Lower lobe of right lung (tissue), 2 donors: Measurements from ENCODE around the gene RPL7A. TPM values are rescaled to one million over a fixed set of nuclear protein-coding genes. Genes with fewer than 3 reads are reported as not detected.
A peak's percentile ranks its signal among the peaks of the same experiment; 100 is the strongest.

Source experiments
- ATAC-seq, 2 donors: fragments of 200-7000 bp; cut with Tn5 transposase; one replicate each; pipeline ENCODE4 v1.9.1; 2020 to 2022; ENCODE audit warnings: mild to moderate bottlenecking in 2 of 2, moderate library complexity in 2 of 2
- DNase-seq: peaks from one replicate; pipeline ENCODE4 v3.0.0-alpha.2; 2020
- H3K27ac ChIP-seq: fragments of 200-600 bp; one replicate; pipeline ENCODE4 v1.8.0; 2022
- H3K27me3 ChIP-seq: fragments of 200-600 bp; one replicate; pipeline ENCODE4 v1.8.0; 2022; ENCODE audit warnings: low read depth
- H3K36me3 ChIP-seq: fragments of 200-600 bp; one replicate; pipeline ENCODE4 v1.8.0; 2022; ENCODE audit warnings: mild to moderate bottlenecking
- H3K4me1 ChIP-seq: fragments of 200-600 bp; one replicate; pipeline ENCODE4 v1.8.0; 2022
- H3K4me3 ChIP-seq: fragments of 200-600 bp; one replicate; pipeline ENCODE4 v1.8.0; 2022; ENCODE audit warnings: mild to moderate bottlenecking
- H3K9me3 ChIP-seq: fragments of 200-600 bp; one replicate; pipeline ENCODE4 v1.8.0; 2022
- CTCF ChIP-seq: fragments of 200-600 bp; IDR thresholded peaks from one replicate; pipeline ENCODE4 v1.8.0; 2022; ENCODE audit warnings: antibody characterized with exemption, mild to moderate bottlenecking
- intact Hi-C: fragments of 100-400 bp; cut with DNase I; formaldehyde crosslinking; loops from one replicate; pipeline ENCODE4 v1.11.0; 2022
- total RNA-seq: library from RNA; stranded (reverse); fragmentation: NEBNext Ultra II Directional; extraction: Animal tissue kit (Norgen Biotek cat#: 25700); gene quantifications from one replicate; pipeline ENCODE4 v1.2.1, GENCODE V29; 2021
- donor health status: DM: no; HTN: yes; CAD: no; lungs with severe emphysema.

Gene RPL7A
- total RNA-seq, 1 donor from 2014 or later, result 1,397 TPM

GRCh38 chr9:133368249-133368881, 20.3 kb downstream of the RPL7A start:
- ATAC-seq (no peak), DNase-seq (no peak)
- Histone ChIP-seq H3K27ac (no peak overlapping the region), H3K4me1 (peaks cover 66% of the 10 kb centered on the region), H3K9me3 (no peaks in the 10 kb centered on the region), H3K27me3 (no peaks in the 10 kb centered on the region), H3K4me3 (no peak overlapping the region), H3K36me3 (peaks cover 92% of the 10 kb centered on the region)
- no peak for TF ChIP-seq CTCF
- intact Hi-C loops, result no loop called here

DNA sequence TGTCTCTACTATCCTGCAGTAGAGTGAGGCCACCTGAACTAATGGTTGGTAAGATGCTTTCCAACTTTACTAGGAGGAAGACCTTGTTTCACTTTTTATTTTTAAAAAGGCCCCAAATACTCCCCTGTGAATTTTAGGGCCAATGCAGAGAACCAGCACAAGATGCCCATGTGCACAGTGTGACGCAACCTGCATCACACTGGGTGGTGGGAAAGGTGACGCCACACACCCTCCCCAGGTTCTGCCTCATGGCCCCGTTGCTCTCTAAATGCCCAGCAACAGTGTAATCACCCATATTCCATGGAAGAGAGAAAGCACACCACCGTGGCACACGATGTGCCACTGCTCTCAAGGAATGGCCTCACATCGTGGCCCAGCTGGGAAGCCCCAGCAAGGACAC, 21.4 kb downstream of the RPL7A start:
- Histone ChIP-seq H3K9me3 (no peaks in the 10 kb centered on the region), H3K4me3 (no peak overlapping the region), H3K27me3 (no peaks in the 10 kb centered on the region), H3K27ac (peak overlapping the region; percentile 26), H3K36me3 (peaks cover 83% of the 10 kb centered on the region), H3K4me1 (peaks cover 75% of the 10 kb centered on the region)
- intact Hi-C loops, result no loop called here
- DNase-seq (no peak), ATAC-seq (no peak)
- TF ChIP-seq CTCF, result no peak

DNA sequence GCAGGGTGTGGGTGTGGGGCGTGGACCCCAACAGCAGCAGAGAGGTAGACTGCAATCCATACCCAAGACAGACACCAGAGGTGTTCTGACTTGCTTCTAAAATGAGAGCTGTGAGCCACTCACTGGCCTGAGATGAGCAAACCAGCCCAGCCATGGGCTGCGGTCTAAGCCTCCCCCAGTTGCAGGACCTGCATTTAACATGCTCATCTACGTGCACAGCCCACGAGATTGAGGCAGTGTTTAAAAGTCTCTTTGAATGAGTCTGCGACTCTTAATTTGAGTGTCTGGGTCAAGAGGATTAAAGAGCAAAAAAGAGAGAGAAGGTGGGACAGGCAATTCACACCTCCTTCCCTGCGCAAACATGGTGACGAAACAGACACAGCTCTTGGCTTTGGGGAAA, 21.9 kb downstream of the RPL7A start:
- no peaks in the 10 kb centered on the region for H3K9me3 ChIP-seq
- H3K36me3 ChIP-seq, result peaks cover 78% of the 10 kb centered on the region
- no peak overlapping the region for H3K4me3 ChIP-seq
- peaks cover 77% of the 10 kb centered on the region for H3K4me1 ChIP-seq
- no peak for TF ChIP-seq CTCF
- no peak for DNase-seq
- peak overlapping the region; percentile 26 for H3K27ac ChIP-seq
- ATAC-seq, result peak; percentile 39 to 43
- intact Hi-C loops, result no loop called here
- no peaks in the 10 kb centered on the region for H3K27me3 ChIP-seq

DNA sequence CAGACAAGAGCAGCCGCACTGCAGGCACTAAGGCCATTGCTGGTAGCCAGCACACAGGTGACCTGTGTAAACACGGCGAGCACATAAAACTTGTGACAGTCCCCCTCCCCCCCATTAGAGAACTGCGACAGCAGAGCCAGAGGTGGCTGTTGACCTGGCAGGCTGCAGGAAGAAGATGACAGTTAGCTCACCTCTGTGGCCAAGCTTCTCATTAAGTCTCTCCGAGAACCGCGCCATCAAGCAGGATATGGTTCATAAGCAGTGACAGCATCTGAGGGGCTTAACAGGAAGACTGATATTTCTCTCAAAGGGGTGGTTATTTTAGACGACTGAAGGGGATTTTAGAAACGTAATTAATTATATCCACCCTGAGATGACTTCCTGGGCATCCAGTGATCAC, 22.7 kb downstream of the RPL7A start:
- H3K4me1 ChIP-seq, result peaks cover 75% of the 10 kb centered on the region
- DNase-seq (no peak), ATAC-seq (no peak)
- peaks cover 70% of the 10 kb centered on the region for H3K36me3 ChIP-seq
- no peaks in the 10 kb centered on the region for H3K27me3 ChIP-seq
- H3K27ac ChIP-seq, result peak overlapping the region; percentile 26
- no peaks in the 10 kb centered on the region for H3K9me3 ChIP-seq
- intact Hi-C loops, result no loop called here
- peak overlapping the region; percentile 14 for H3K4me3 ChIP-seq
- TF ChIP-seq CTCF, result no peak

- intact Hi-C loops, result no loop called here
- peaks cover 64% of the 10 kb centered on the region for H3K36me3 ChIP-seq
- DNase-seq (peak; percentile 43), ATAC-seq (no peak)
- no peak for TF ChIP-seq CTCF
- no peaks in the 10 kb centered on the region for H3K9me3 ChIP-seq
- peaks cover 75% of the 10 kb centered on the region for H3K4me1 ChIP-seq
- H3K27ac ChIP-seq, result peak overlapping the region; percentile 26
- no peaks in the 10 kb centered on the region for H3K27me3 ChIP-seq
- H3K4me3 ChIP-seq, result peak overlapping the region; percentile 14
These were observed 23.3 kb downstream of the RPL7A start for GRCh38 chr9:133371261-133371711.
